VCaP (cell line): ENCODE results near the gene SBK3.
"Not testable (repeated sequence)": the region's sequence is repeated elsewhere in the genome, so short reads cannot be mapped to it uniquely, and the experiment has no call there.

Experiments
- H3K27ac ChIP-seq: fragments of 450-650 bp; 2 replicates; pipeline ENCODE4 v1.5.1; 2017
- CTCF ChIP-seq: fragments of 450-650 bp; conservative IDR thresholded peaks from 2 replicates; pipeline ENCODE4 v1.5.1; 2017; ENCODE audit warnings: mild to moderate bottlenecking, moderate library complexity

Gene SBK3

DNA sequence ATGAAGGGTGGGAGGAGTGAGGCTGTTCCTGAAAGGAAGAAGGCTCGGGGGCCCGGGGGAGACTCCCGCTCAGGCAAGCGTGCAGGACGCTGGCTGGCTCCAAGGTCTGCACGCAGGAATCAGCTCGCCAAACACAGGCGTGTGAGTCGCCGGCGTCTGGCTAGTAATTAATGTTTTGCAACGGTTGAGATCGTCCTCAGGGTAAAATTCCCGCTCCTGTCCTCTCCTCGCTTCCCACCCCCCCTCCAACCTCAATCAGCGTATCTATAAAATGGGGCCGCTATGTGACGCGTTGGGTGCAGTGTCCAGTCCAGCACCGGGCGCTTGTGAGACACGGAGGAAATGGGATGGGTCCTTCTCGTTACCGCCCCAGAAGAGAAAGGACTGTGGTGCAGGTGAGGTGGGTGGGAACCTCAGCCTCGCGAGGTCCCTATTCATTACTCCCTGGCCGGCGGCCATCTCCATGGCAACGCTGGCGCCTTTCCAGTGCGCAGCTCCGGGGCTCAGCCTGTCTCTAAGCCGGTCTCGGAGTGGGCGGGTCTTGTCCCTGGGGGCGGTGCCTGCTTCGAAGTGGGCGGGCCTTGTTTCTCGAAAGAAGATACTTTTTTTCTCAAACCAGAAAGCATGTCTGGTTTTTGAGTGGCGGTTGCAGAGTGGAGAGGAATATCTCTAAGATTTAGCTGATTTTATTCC, 41.8 kb upstream of the SBK3 start:
- TF ChIP-seq CTCF = no peak
- H3K27ac ChIP-seq = peak overlapping the region; percentile 82

DNA sequence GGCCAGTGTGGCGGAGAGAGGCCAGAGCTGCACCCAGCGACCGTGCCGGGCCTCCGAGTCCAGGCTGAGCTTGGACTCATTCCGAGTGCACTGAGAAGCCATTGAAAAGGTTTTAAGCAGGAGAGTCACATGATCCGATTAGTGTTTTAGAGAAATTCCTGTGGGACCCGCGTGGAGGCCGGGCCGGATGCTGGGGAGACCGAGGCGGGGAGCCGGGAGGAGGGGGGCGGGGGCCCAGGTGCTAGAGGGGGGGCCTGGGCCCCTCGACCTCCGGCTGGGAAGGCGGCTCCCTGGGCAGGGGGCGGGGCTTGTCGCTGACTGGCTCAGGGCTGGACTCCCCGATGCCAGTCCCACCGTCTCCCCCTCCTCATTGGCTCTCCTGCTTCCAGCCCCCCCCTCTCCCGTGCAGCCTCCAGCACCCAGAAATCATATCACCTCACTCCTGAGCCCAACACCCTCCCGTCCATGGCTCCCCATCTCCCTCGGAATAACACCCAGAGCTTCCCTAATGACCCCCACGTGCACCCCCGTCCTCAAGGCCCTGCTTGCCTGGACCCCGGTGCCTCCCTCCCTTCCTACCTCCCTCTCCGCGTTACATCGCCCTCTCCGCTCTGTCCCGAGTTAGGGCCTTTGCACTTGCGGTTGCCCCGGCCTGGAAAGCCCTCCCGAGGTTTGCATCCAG, 40.5 kb upstream of the SBK3 start:
- no peak for TF ChIP-seq CTCF
- peak overlapping the region; percentile 82; the same call in 1 of the 2 replicates for H3K27ac ChIP-seq

- TF ChIP-seq CTCF = no peak
- no peak overlapping the region for H3K27ac ChIP-seq
Measured at GRCh38 chr19:55584871-55585270, 39.5 kb upstream of the SBK3 start.

- not testable (repeated sequence) for H3K27ac ChIP-seq
Measured at GRCh38 chr19:55583897-55584296, 38.6 kb upstream of the SBK3 start.

DNA sequence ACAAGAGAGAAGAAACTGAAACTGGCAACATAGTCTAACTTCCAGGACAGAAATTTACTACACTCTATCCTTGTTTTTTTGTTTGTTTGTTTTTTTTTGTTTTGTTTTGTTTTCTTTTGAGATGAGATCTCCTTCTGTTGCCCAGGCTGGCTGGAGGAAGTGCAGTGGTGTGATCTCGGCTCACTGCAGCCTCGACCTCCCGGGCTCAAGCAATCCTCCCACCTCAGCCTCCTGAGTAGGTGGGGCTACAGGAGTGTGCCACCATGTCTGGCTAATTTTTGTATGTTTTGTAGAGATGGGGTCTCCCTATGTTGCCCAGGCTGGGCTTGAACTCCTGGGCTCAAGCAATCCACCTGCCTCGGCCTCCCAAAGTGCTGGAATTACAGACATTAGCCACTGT, 36.9 kb upstream of the SBK3 start:
- H3K27ac ChIP-seq = peak overlapping the region; percentile 92

DNA sequence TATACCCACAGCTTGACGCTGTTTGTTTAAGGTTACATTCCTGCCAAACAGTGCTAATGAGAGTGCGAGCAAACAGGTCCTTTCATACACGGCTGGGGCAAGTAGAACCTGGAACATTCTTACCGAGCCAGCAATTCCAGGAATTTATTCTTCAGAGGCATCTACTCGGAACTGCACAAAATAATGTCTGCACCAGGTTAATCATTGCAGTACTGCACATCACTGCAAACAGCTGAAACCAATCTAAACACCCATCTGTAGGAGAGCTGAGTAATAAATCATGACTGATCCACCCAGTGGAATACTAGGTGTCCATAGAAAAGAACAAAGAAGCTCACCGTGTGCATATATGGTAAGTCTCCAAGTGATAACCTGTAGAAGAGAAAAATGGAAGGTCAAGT, 36.5 kb upstream of the SBK3 start:
- no peak for TF ChIP-seq CTCF
- peak overlapping the region; percentile 92 for H3K27ac ChIP-seq

DNA sequence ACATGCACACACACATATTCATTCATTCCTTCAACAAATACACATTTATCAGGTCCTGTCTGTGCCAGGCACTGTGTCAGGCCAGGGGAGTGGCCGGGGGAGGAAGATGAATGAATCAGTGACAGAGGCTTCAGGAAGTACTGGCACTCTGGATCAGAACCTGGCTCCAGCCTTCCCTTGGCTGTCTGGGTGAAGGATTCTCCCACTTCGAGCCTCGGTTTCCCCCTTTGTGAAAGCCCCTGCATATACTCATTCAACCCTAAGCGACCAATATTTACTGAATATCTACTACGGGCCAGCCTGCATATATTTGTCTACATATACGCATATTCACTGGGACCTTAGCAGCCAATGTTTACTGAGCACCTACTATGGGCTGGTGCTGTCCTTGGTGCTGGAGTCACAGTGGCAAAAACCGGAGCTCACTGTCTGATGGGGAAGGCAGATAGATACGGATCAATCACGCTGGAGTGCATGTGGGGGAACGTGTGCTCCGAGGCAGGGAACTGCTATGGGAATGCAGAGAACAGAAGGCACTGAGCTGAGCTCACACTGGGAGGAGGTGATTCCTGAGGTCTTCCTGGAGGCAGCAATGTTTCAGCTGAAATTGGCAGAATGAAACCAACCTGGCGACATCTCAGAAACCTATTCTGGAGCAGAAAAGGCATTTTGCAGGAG, 35.9 kb upstream of the SBK3 start:
- H3K27ac ChIP-seq = peak overlapping the region; percentile 92
- no peak for TF ChIP-seq CTCF

GRCh38 chr19:55580628-55581144, 35.3 kb upstream of the SBK3 start, which contains the start of gene ZNF579:
ZNF579 (minus strand) TSS chr19:55580848; CDS start chr19:55579639, 1,209 bp downstream.
- H3K27ac ChIP-seq = peak within 1 kb of the TSS; percentile 92
- TF ChIP-seq CTCF = no peak
